Suprapubic skin (tissue), 4 donors: ENCODE measurements around the gene CA12. TPM values are rescaled to one million over a fixed set of nuclear protein-coding genes. Genes with fewer than 3 reads are reported as not detected.

Experiments
- DNase-seq, 2 donors: peaks; one replicate each; pipeline ENCODE4 v3.0.0-alpha.2; 2019; ENCODE audit warnings: low spot score in 2 of 2
- H3K27ac ChIP-seq: fragments of 200-600 bp; sonication (generic); one replicate; pipeline ENCODE4 v1.5.1; 2019
- H3K27me3 ChIP-seq: fragments of 200-600 bp; sonication (generic); one replicate; pipeline ENCODE4 v1.5.1; 2019
- H3K36me3 ChIP-seq: fragments of 200-600 bp; sonication (generic); one replicate; pipeline ENCODE4 v1.5.1; 2019
- H3K4me1 ChIP-seq: fragments of 200-600 bp; sonication (generic); one replicate; pipeline ENCODE4 v1.5.1; 2019
- H3K4me3 ChIP-seq: fragments of 200-600 bp; sonication (generic); one replicate; pipeline ENCODE4 v1.5.1; 2019; ENCODE audit warnings: mild to moderate bottlenecking
- H3K9me3 ChIP-seq: fragments of 200-600 bp; sonication (generic); one replicate; pipeline ENCODE4 v1.5.1; 2019
- EP300 ChIP-seq: sonication (generic); formaldehyde crosslinking; IDR thresholded peaks from one replicate; pipeline ENCODE4 v1.6.1; 2017; ENCODE audit warnings: antibody characterized with exemption
- POLR2A ChIP-seq, 2 donors: fragments of 450-650 bp; IDR thresholded peaks; one replicate each; pipeline ENCODE4 v1.6.1; 2017; ENCODE audit warnings: antibody characterized with exemption in 2 of 2, mild to moderate bottlenecking in 2 of 2, moderate library complexity in 2 of 2
- POLR2AphosphoS5 ChIP-seq, 3 donors: sonication (generic); formaldehyde crosslinking; IDR thresholded peaks; one replicate each; pipeline ENCODE4 v1.6.1; 2017; ENCODE audit warnings: antibody characterized with exemption in 3 of 3
- WGBS: methylation state at CpG from one replicate; pipeline ENCODE4 v1.1.5; 2018; 5-methylcytosine and 5-hydroxymethylcytosine counted together
- total RNA-seq, 4 donors: library from RNA; depleted of rRNA; stranded (reverse); fragments of >200 nt; gene quantifications; one replicate each; pipeline ENCODE4 v1.1.0, GENCODE V29; 2016
- TF ChIP-seq, protein P1 (sequence below), 2 donors: fragments of 200-600 bp in 1 of 2; fragments of 450-650 bp in 1 of 2; sonication (generic) in 1 of 2; IDR thresholded peaks; one replicate each; pipeline ENCODE4 v1.5.1; 2016 to 2019; ENCODE audit warnings: antibody characterized with exemption in 2 of 2, mild to moderate bottlenecking in 1 of 2, moderate library complexity in 1 of 2

The CA12 gene
- total RNA-seq, 4 donors from 2014 or later = 292 to 338 (median 317) TPM

DNA sequence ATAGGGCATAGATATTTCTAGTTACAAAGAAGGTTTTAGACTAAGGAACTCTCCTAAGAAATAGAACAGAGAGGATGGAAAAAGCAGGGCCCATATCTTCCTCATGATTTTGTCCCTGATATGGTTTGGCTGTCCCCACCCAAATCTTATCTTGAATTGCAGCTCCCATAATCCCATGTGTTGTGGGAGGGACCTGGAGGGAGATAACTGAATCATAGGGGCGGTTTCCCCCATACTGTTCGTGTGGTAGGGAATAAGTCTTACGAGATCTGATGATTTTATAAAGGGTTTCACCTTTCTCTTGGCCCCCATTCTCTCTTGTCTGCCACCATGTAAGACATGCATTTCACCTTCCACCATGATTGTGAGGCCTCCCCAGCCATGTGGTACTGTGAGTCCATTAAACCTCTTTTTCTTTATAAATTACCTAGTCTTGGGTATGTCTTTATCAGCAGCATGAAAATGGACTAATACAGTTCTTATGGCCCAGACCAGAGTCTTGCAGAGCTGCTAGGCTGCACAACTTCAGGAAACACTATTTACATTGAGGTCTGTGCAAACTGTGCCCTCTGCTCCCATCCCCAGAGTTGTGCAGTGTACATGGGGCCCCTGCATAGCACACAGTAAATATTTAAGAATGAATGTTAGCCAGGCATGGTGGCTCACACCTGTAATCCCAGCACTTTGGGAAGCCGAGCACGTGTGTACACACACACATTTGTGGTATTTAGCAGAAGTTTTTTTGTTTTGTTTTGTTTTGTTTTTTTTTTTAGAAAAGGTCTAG, 20.3 kb upstream of the CA12 start:
- DNase-seq = no peak
- no peaks in the 10 kb centered on the region for H3K36me3 ChIP-seq
- H3K4me1 ChIP-seq = no peaks in the 10 kb centered on the region
- WGBS = 93% methylated on average over 5 of the region's 5 CpGs
- no peaks in the 10 kb centered on the region for H3K27me3 ChIP-seq
- H3K9me3 ChIP-seq = no peaks in the 10 kb centered on the region
- no peak for TF ChIP-seq POLR2A (IDR thresholded peaks at IDR 0.05)
- no peak for TF ChIP-seq POLR2AphosphoS5 (IDR thresholded peaks at IDR 0.05)
- TF ChIP-seq, protein P1, sequence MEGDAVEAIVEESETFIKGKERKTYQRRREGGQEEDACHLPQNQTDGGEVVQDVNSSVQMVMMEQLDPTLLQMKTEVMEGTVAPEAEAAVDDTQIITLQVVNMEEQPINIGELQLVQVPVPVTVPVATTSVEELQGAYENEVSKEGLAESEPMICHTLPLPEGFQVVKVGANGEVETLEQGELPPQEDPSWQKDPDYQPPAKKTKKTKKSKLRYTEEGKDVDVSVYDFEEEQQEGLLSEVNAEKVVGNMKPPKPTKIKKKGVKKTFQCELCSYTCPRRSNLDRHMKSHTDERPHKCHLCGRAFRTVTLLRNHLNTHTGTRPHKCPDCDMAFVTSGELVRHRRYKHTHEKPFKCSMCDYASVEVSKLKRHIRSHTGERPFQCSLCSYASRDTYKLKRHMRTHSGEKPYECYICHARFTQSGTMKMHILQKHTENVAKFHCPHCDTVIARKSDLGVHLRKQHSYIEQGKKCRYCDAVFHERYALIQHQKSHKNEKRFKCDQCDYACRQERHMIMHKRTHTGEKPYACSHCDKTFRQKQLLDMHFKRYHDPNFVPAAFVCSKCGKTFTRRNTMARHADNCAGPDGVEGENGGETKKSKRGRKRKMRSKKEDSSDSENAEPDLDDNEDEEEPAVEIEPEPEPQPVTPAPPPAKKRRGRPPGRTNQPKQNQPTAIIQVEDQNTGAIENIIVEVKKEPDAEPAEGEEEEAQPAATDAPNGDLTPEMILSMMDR (IDR thresholded peaks at IDR 0.05) = no peak
- TF ChIP-seq EP300 = no peak
- H3K27ac ChIP-seq = no peak overlapping the region
- H3K4me3 ChIP-seq = no peak overlapping the region

DNA sequence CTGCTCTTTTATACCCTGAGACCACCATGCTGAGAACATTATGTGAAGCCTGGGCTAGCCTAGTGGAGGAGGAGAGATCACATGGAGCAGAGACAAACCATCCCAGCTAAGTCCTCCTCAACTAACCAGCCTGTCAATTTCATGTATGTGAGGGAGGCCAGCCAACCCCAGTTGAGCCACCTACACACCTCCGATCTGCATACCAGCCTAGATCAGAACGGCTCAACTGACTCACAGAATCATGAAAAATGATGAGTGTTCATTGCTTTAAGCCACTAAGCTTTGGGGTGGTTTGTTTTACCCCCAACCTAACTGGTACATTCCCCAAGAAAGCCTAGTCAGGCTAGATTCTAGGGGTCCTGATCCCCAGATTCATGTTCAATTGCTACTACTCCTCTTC, 19.4 kb upstream of the CA12 start:
- Histone ChIP-seq H3K27me3 (no peaks in the 10 kb centered on the region), H3K4me1 (no peaks in the 10 kb centered on the region), H3K36me3 (no peaks in the 10 kb centered on the region), H3K27ac (no peak overlapping the region), H3K9me3 (no peaks in the 10 kb centered on the region), H3K4me3 (no peak overlapping the region)
- no peak for DNase-seq
- WGBS = 64% methylated on average over 2 of the region's 2 CpGs
- TF ChIP-seq EP300 (no peak), POLR2A (IDR thresholded peaks at IDR 0.05) (no peak), POLR2AphosphoS5 (IDR thresholded peaks at IDR 0.05) (no peak)
- TF ChIP-seq, protein P1 (IDR thresholded peaks at IDR 0.05) = no peak

DNA sequence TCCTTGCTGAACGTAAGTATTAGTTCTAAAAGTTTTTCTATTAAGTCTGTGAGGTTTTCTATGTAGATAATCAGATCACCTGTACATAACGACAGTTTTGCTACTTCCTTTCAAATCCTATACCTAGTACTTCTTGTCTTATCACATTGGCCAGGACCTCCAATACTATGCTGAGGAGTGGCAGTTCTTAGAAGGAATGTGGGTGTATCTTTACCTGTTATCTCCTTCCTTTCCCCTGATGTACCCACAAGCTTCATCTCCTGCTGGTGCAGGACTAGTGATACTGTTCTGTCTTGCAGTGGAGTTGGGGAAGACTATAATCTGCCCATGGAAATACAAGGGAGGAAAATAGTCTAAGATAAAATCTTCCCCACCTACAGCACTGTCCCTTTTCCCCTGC, 16.8 kb upstream of the CA12 start:
- Histone ChIP-seq H3K27ac (no peak overlapping the region), H3K4me1 (no peaks in the 10 kb centered on the region), H3K4me3 (no peak overlapping the region), H3K9me3 (no peaks in the 10 kb centered on the region), H3K27me3 (no peaks in the 10 kb centered on the region), H3K36me3 (no peaks in the 10 kb centered on the region)
- 89% methylated on average over 2 of the region's 2 CpGs for WGBS
- no peak for DNase-seq
- TF ChIP-seq POLR2AphosphoS5 (IDR thresholded peaks at IDR 0.05) (no peak), EP300 (no peak)
- TF ChIP-seq, protein P1 (IDR thresholded peaks at IDR 0.05) = no peak

DNA sequence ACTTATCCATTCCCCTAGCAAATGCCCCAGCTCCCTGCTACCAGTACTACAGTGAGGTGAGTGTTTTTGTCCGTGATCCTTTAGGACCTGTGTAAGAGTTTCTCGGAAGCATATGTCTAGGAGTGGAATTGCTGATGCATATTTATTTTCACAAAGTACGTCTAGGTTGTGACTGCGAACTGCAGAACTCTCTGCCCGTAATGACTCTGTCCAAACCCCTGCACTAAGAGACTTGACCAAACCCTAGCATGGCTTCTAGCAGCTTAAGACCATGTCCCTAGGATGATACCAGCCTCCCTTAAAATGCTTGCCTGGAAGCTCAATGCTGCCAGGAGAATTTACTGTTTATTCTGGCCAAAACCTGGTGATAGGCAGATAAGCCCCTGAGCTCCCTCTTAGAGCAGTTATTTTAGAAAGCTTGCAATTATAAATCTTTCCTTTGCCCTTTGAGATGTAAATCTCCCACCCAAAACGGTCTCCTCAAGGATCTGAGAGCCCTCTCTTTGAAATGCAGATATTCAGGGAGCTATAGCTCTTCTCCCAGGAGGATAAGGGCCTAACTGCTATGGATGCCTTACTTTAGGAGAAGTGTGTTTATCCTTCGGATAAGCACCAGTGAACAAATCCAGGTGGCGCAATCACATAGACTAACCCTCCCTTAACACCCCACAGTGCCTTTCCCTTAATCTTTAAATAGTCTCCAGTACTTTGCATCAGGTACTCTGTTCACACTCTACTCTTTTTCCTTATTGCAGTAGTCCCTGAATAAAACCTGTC, 14.7 kb upstream of the CA12 start:
- Histone ChIP-seq H3K27ac (no peak overlapping the region), H3K27me3 (no peaks in the 10 kb centered on the region), H3K4me1 (peaks cover 6% of the 10 kb centered on the region), H3K4me3 (no peak overlapping the region), H3K9me3 (no peaks in the 10 kb centered on the region), H3K36me3 (no peaks in the 10 kb centered on the region)
- DNase-seq = no peak
- whole genome bisulfite sequencing = 83% methylated on average over 8 of the region's 8 CpGs
- no peak for TF ChIP-seq POLR2AphosphoS5 (IDR thresholded peaks at IDR 0.05)
- TF ChIP-seq POLR2A (IDR thresholded peaks at IDR 0.05) = no peak
- TF ChIP-seq, protein P1 (IDR thresholded peaks at IDR 0.05) = no peak
- no peak for TF ChIP-seq EP300

DNA sequence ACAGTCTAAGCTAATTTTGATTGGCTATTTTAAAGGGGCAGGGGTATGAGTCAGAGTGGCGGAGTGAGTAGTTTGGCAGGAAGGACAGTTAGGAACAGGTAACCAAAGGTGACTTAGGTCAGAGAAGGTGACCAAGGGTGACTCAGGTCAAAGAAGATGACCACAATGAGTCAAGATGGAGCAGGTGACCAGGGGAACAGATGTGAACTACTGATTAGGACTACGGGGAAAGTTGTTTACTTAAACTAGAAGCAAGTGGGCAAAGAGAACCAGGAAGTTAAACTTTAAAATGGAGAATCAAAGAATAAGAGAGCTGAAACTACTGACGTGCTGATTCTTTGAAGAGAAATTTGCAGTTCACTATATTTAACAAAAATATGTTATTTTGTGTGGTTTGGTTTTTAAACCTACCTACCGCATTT, 14.1 kb upstream of the CA12 start:
- H3K36me3 ChIP-seq = no peaks in the 10 kb centered on the region
- TF ChIP-seq, protein P1 (IDR thresholded peaks at IDR 0.05) = no peak
- TF ChIP-seq EP300 = no peak
- no peak for TF ChIP-seq POLR2AphosphoS5 (IDR thresholded peaks at IDR 0.05)
- TF ChIP-seq POLR2A (IDR thresholded peaks at IDR 0.05) = no peak
- no peak for DNase-seq
- H3K27ac ChIP-seq = no peak overlapping the region
- peaks cover 6% of the 10 kb centered on the region for H3K4me1 ChIP-seq
- 83% methylated on average over 4 of the region's 4 CpGs for WGBS
- H3K27me3 ChIP-seq = no peaks in the 10 kb centered on the region
- H3K9me3 ChIP-seq = no peaks in the 10 kb centered on the region
- H3K4me3 ChIP-seq = no peak overlapping the region
